Inferior parietal cortex (tissue), 1 donor: Measurements from ENCODE around the gene NPAS4.
"Not testable (repeated sequence)": the region's sequence is repeated elsewhere in the genome, so short reads cannot be mapped to it uniquely, and the experiment has no call there.

Source experiments
- DNase-seq: peaks from one replicate; pipeline ENCODE4 v3.0.0-alpha.2; 2016; ENCODE audit errors: extremely low spot score

NPAS4 gene

GRCh38 chr11:66420671-66421476 lies at the start of gene NPAS4:
TSS of gene NPAS4 (plus strand) at chr11:66421035. CDS start at chr11:66421180, 145 bp downstream.
- no peak for DNase-seq

GRCh38 chr11:66371627-66372415 lies 49.0 kb upstream of the NPAS4 start, which contains the start of gene SLC29A2:
TSS of gene SLC29A2 (minus strand) at chr11:66371760. CDS start at chr11:66371591, 169 bp downstream.
- peak; percentile 55 for DNase-seq

GRCh38 chr11:66373265-66373664 lies 47.6 kb upstream of the NPAS4 start:
- no peak for DNase-seq

GRCh38 chr11:66373690-66374287 lies 47.0 kb upstream of the NPAS4 start:
- DNase-seq = not testable (repeated sequence)

GRCh38 chr11:66380264-66380663 lies 40.6 kb upstream of the NPAS4 start:
- not testable (repeated sequence) for DNase-seq

GRCh38 chr11:66384316-66384715 lies 36.5 kb upstream of the NPAS4 start:
- not testable (repeated sequence) for DNase-seq

- DNase-seq = peak; percentile 94
These were observed 34.4 kb upstream of the NPAS4 start for GRCh38 chr11:66386171-66387069.

GRCh38 chr11:66388780-66389386 lies 32.0 kb upstream of the NPAS4 start:
- peak; percentile 51 for DNase-seq

GRCh38 chr11:66391322-66391721 lies 29.5 kb upstream of the NPAS4 start:
- DNase-seq = no peak

GRCh38 chr11:66393954-66394353 lies 26.9 kb upstream of the NPAS4 start:
- no peak for DNase-seq

GRCh38 chr11:66407651-66408050 lies 13.2 kb upstream of the NPAS4 start:
- no peak for DNase-seq

- peak; percentile 93 for DNase-seq
These were observed 12.2 kb upstream of the NPAS4 start for GRCh38 chr11:66408488-66409214.

GRCh38 chr11:66409226-66409625 lies 11.6 kb upstream of the NPAS4 start:
- DNase-seq = no peak

GRCh38 chr11:66410191-66410590 lies 10.6 kb upstream of the NPAS4 start:
- no peak for DNase-seq

GRCh38 chr11:66411323-66411722 lies 9.5 kb upstream of the NPAS4 start:
- DNase-seq = no peak

GRCh38 chr11:66412110-66412509 lies 8.7 kb upstream of the NPAS4 start:
- no peak for DNase-seq

- DNase-seq = no peak
These were observed 7.7 kb upstream of the NPAS4 start for GRCh38 chr11:66413167-66413566.

- DNase-seq = no peak
These were observed 6.5 kb upstream of the NPAS4 start for GRCh38 chr11:66414120-66414934.

- DNase-seq = no peak
These were observed 5.4 kb upstream of the NPAS4 start for GRCh38 chr11:66415423-66415822.
